Neural cell (in vitro differentiated cells): ENCODE results near the gene SAMD4A. TPM values are rescaled to one million over a fixed set of nuclear protein-coding genes. Genes with fewer than 3 reads are reported as not detected.

Experiments used
- H2AFZ ChIP-seq: fragments of 200-600, 300-800 bp; sonication (generic), shearing (Covaris generic); 2 replicates; pipeline ENCODE4 v1.6.0; 2014; ENCODE audit warnings: low read depth, mild to moderate bottlenecking, antibody characterized with exemption, low read length, moderate library complexity
- H3F3A ChIP-seq: fragments of 200-600 bp; shearing (Covaris generic); 2 replicates; pipeline ENCODE4 v1.6.1; 2016; ENCODE audit warnings: mild to moderate bottlenecking, moderate library complexity, mixed read lengths, antibody characterized with exemption, low read length; ENCODE audit not compliant: insufficient read depth, poor library complexity, severe bottlenecking
- H3K27ac ChIP-seq: fragments of 200-600, 300-800 bp; sonication (generic), shearing (Covaris generic); 2 replicates; pipeline ENCODE4 v1.5.1; 2014; ENCODE audit warnings: mild to moderate bottlenecking, low read length, moderate library complexity
- H3K27me3 ChIP-seq: fragments of 300-800, 200-600 bp; sonication (generic), shearing (Covaris generic); 2 replicates; pipeline ENCODE4 v1.6.0; 2014; ENCODE audit warnings: mild to moderate bottlenecking, low read depth, low read length, moderate library complexity; ENCODE audit not compliant: insufficient read depth
- H3K36me3 ChIP-seq: fragments of 300-800, 200-600 bp; sonication (generic), shearing (Covaris generic); 2 replicates; pipeline ENCODE4 v1.5.1; 2014; ENCODE audit warnings: mild to moderate bottlenecking, antibody characterized with exemption, low read length, moderate library complexity; ENCODE audit not compliant: insufficient read depth
- H3K4me2 ChIP-seq: fragments of 300-800, 200-600 bp; sonication (generic), shearing (Covaris generic); 2 replicates; pipeline ENCODE4 v1.6.0; 2014; ENCODE audit warnings: mild to moderate bottlenecking, low read length
- H3K4me3 ChIP-seq: fragments of 300-800, 200-600 bp; sonication (generic), shearing (Covaris generic); 2 replicates; pipeline ENCODE4 v1.5.1; 2014; ENCODE audit warnings: mild to moderate bottlenecking, low read length, moderate library complexity
- H3K79me2 ChIP-seq: fragments of 200-600 bp; shearing (Covaris generic); replicated peaks from 2 replicates; pipeline ENCODE4 v1.6.0; 2014; ENCODE audit warnings: mild to moderate bottlenecking, low read length, moderate library complexity; ENCODE audit not compliant: insufficient read depth
- H3K9ac ChIP-seq: fragments of 300-800, 200-600 bp; sonication (generic), shearing (Covaris generic); 2 replicates; pipeline ENCODE4 v1.6.1; 2016; ENCODE audit warnings: mild to moderate bottlenecking, low read length, mixed read lengths
- H3K9me2 ChIP-seq: fragments of 200-600 bp; shearing (Covaris generic); 2 replicates; pipeline ENCODE4 v1.6.1; 2016; ENCODE audit warnings: mild to moderate bottlenecking, low read length, mixed read lengths; ENCODE audit not compliant: insufficient read depth
- H3K9me3 ChIP-seq: fragments of 200-600, 300-800 bp; sonication (generic), shearing (Covaris generic); 2 replicates; pipeline ENCODE4 v1.6.1; 2016; ENCODE audit warnings: mild to moderate bottlenecking, mixed run types, low read length, moderate library complexity, mixed read lengths
- H4K20me1 ChIP-seq: fragments of 200-600 bp; shearing (Covaris generic); 2 replicates; pipeline ENCODE4 v1.6.1; 2016; ENCODE audit warnings: mild to moderate bottlenecking, mixed run types; ENCODE audit not compliant: insufficient read depth
- CTCF ChIP-seq: fragments of 450-650 bp; IDR thresholded peaks from 2 replicates; pipeline ENCODE4 v1.5.1; 2014; ENCODE audit warnings: antibody characterized with exemption, mild to moderate bottlenecking, moderate library complexity; ENCODE audit not compliant: poor library complexity, severe bottlenecking
- EP300 ChIP-seq: fragments of 450-650 bp; conservative IDR thresholded peaks from 2 replicates; pipeline ENCODE4 v1.6.1; 2014; ENCODE audit warnings: antibody characterized with exemption, mild to moderate bottlenecking, moderate library complexity; ENCODE audit not compliant: poor library complexity, severe bottlenecking
- EZH2 ChIP-seq: fragments of 200-600, 300-800 bp; shearing (Covaris generic), sonication (generic); IDR thresholded peaks from 2 replicates; pipeline ENCODE4 v1.6.1; 2014; ENCODE audit warnings: antibody characterized with exemption, low read length, borderline replicate concordance, mild to moderate bottlenecking; ENCODE audit not compliant: insufficient read depth, poor library complexity, severe bottlenecking
- MXI1 ChIP-seq: fragments of 450-650 bp; conservative IDR thresholded peaks from 2 replicates; pipeline ENCODE4 v1.6.1; 2014; ENCODE audit warnings: antibody characterized with exemption, mild to moderate bottlenecking; ENCODE audit not compliant: poor library complexity, severe bottlenecking
- POLR2AphosphoS5 ChIP-seq: IDR thresholded peaks from 2 replicates; pipeline ENCODE4 v1.6.1; 2012
- RAD21 ChIP-seq: fragments of 450-650 bp; conservative IDR thresholded peaks from 2 replicates; pipeline ENCODE4 v1.6.1; 2014; ENCODE audit warnings: antibody characterized with exemption, mild to moderate bottlenecking, moderate library complexity
- REST ChIP-seq: IDR thresholded peaks from 2 replicates; pipeline ENCODE4 v1.6.1; 2012; ENCODE audit warnings: borderline replicate concordance
- SMC3 ChIP-seq: fragments of 450-650 bp; conservative IDR thresholded peaks from 2 replicates; pipeline ENCODE4 v1.6.1; 2014; ENCODE audit warnings: antibody characterized with exemption, mild to moderate bottlenecking, moderate library complexity; ENCODE audit not compliant: poor library complexity
- TAF1 ChIP-seq: IDR thresholded peaks from 2 replicates; pipeline ENCODE4 v1.6.1; 2012; ENCODE audit warnings: low read depth
- polyA plus RNA-seq: library from polyadenylated mRNA; depleted of rRNA; stranded (reverse); fragments of >200 nt; gene quantifications from 2 replicates; pipeline ENCODE4 v1.2.3, GENCODE V29; 2014

The SAMD4A gene
- polyA plus RNA-seq, 1 donor from 2014 or later: 1.0 TPM

- H3K36me3 ChIP-seq: no peaks in the 10 kb centered on the region
- H2AFZ ChIP-seq: no peak overlapping the region
- H3K27ac ChIP-seq: no peak overlapping the region
- no peaks in the 10 kb centered on the region for H3F3A ChIP-seq
- TF ChIP-seq MXI1 (no peak), REST (no peak), EZH2 (no peak), CTCF (no peak), SMC3 (no peak), TAF1 (no peak), POLR2AphosphoS5 (no peak), EP300 (no peak), RAD21 (no peak)
- H3K9ac ChIP-seq: no peak overlapping the region
- H3K9me3 ChIP-seq: no peaks in the 10 kb centered on the region
- no peaks in the 10 kb centered on the region for H4K20me1 ChIP-seq
- H3K4me2 ChIP-seq: no peak overlapping the region
- no peaks in the 10 kb centered on the region for H3K27me3 ChIP-seq
- H3K79me2 ChIP-seq: no peaks in the 10 kb centered on the region
- no peak overlapping the region for H3K4me3 ChIP-seq
- H3K9me2 ChIP-seq: no peaks in the 10 kb centered on the region
Observed at GRCh38 chr14:54747616-54748015, 180.7 kb downstream of the SAMD4A start.

GRCh38 chr14:54749180-54749579, 182.3 kb downstream of the SAMD4A start:
- no peaks in the 10 kb centered on the region for H3K27me3 ChIP-seq
- no peak overlapping the region for H2AFZ ChIP-seq
- H3K9ac ChIP-seq: no peak overlapping the region
- H3K79me2 ChIP-seq: no peaks in the 10 kb centered on the region
- TF ChIP-seq EP300 (no peak), SMC3 (no peak), RAD21 (no peak)
- H3F3A ChIP-seq: no peaks in the 10 kb centered on the region
- H3K9me3 ChIP-seq: no peaks in the 10 kb centered on the region
- H3K36me3 ChIP-seq: no peaks in the 10 kb centered on the region
- no peak overlapping the region for H3K27ac ChIP-seq
- H4K20me1 ChIP-seq: no peaks in the 10 kb centered on the region
- H3K4me3 ChIP-seq: no peak overlapping the region
- no peaks in the 10 kb centered on the region for H3K9me2 ChIP-seq
- H3K4me2 ChIP-seq: no peak overlapping the region

GRCh38 chr14:54749727-54750126, 182.8 kb downstream of the SAMD4A start:
- Histone ChIP-seq H2AFZ (no peak overlapping the region), H3K4me3 (no peak overlapping the region), H3K9me2 (no peaks in the 10 kb centered on the region), H3K27ac (no peak overlapping the region), H3K79me2 (no peaks in the 10 kb centered on the region), H3K27me3 (no peaks in the 10 kb centered on the region), H3K4me2 (no peak overlapping the region), H3K36me3 (no peaks in the 10 kb centered on the region), H4K20me1 (no peaks in the 10 kb centered on the region), H3F3A (no peaks in the 10 kb centered on the region), H3K9ac (no peak overlapping the region), H3K9me3 (no peaks in the 10 kb centered on the region)
- TF ChIP-seq EP300: no peak
- no peak for TF ChIP-seq SMC3
- TF ChIP-seq CTCF: no peak
- TF ChIP-seq MXI1: no peak
- no peak for TF ChIP-seq EZH2
- no peak for TF ChIP-seq TAF1
- TF ChIP-seq RAD21: no peak
- no peak for TF ChIP-seq REST
- no peak for TF ChIP-seq POLR2AphosphoS5
